GM18858 (cell line): ENCODE data around the gene PZP.
"Not testable (repeated sequence)": the region's sequence is repeated elsewhere in the genome, so short reads cannot be mapped to it uniquely, and the experiment has no call there.

Source experiments
- ATAC-seq: cut with Tn5 transposase; IDR thresholded peaks from one replicate; pipeline ENCODE4 v1.9.1; 2021; ENCODE audit not compliant: unreplicated experiment

Gene PZP

GRCh38 chr12:9184276-9184675 is 23.9 kb downstream of the PZP start:
- no peak for ATAC-seq

- ATAC-seq = no peak
Observed at GRCh38 chr12:9180810-9181209, 27.4 kb downstream of the PZP start.

GRCh38 chr12:9179781-9180180 is 28.4 kb downstream of the PZP start:
- ATAC-seq = no peak

- ATAC-seq = no peak
Observed at GRCh38 chr12:9169979-9170634, 38.1 kb downstream of the PZP start.

- not testable (repeated sequence) for ATAC-seq
Observed at GRCh38 chr12:9167345-9167744, 40.9 kb downstream of the PZP start.

- ATAC-seq = no peak
Observed at GRCh38 chr12:9163392-9163791, 44.8 kb downstream of the PZP start.

GRCh38 chr12:9156119-9156518 is 52.1 kb downstream of the PZP start:
- no peak for ATAC-seq

- no peak for ATAC-seq
Observed at GRCh38 chr12:9149372-9149771, 58.8 kb downstream of the PZP start.

- ATAC-seq = no peak
Observed at GRCh38 chr12:9148926-9149325, 59.3 kb downstream of the PZP start.

- no peak for ATAC-seq
Observed at GRCh38 chr12:9147461-9147860, 60.7 kb downstream of the PZP start.

- ATAC-seq = no peak
Observed at GRCh38 chr12:9144730-9145106, 63.5 kb downstream of the PZP start.

GRCh38 chr12:9143929-9144729 is 64.1 kb downstream of the PZP start:
- no peak for ATAC-seq

- ATAC-seq = no peak
Observed at GRCh38 chr12:9143137-9143536, 65.1 kb downstream of the PZP start.

GRCh38 chr12:9139588-9140290 is 68.5 kb downstream of the PZP start:
- ATAC-seq = not testable (repeated sequence)

- no peak for ATAC-seq
Observed at GRCh38 chr12:9135903-9136310, 72.3 kb downstream of the PZP start.

GRCh38 chr12:9134981-9135628 is 73.1 kb downstream of the PZP start:
- no peak for ATAC-seq

GRCh38 chr12:9133216-9133916 is 74.8 kb downstream of the PZP start:
- no peak for ATAC-seq

GRCh38 chr12:9132008-9132535 is 76.1 kb downstream of the PZP start:
- ATAC-seq = no peak

GRCh38 chr12:9130244-9130643 is 78.0 kb downstream of the PZP start:
- no peak for ATAC-seq

GRCh38 chr12:9127936-9128663 is 80.1 kb downstream of the PZP start:
- ATAC-seq = no peak
